Measurements from ENCODE around the gene LRMDA.
"Not testable (repeated sequence)": the region's sequence is repeated elsewhere in the genome, so short reads cannot be mapped to it uniquely, and the experiment has no call there.

The LRMDA gene

DNA sequence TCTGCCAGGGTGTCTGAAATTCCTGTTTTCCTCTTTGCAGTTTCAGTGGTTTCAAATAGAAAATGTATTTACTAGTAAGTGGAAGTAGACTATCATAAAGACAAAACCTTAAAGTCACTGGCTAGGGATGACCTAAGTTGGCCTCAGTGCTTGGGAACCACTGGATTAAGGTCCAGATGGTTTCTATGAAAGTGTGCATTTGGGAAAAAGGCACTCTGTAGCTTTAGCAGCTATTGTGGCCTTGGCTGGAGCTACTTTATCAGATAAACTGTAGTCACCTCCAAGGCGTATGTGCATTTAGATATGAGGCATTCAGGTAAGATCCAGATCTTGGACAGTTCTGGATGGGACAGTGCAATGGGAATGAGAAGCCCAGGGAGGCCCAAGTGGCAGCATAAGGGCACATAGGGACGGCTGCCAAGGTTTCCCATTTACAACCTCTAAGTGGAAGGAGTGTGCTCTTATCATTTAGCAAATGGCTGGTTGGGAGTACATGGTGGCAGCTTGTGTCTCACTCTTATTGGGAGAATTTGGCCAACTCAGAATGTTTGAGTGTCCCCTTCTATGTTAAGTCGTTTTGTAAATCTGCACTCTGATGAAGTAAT, 185.6 kb downstream of the LRMDA start:
- DNase-seq: no peak

DNA sequence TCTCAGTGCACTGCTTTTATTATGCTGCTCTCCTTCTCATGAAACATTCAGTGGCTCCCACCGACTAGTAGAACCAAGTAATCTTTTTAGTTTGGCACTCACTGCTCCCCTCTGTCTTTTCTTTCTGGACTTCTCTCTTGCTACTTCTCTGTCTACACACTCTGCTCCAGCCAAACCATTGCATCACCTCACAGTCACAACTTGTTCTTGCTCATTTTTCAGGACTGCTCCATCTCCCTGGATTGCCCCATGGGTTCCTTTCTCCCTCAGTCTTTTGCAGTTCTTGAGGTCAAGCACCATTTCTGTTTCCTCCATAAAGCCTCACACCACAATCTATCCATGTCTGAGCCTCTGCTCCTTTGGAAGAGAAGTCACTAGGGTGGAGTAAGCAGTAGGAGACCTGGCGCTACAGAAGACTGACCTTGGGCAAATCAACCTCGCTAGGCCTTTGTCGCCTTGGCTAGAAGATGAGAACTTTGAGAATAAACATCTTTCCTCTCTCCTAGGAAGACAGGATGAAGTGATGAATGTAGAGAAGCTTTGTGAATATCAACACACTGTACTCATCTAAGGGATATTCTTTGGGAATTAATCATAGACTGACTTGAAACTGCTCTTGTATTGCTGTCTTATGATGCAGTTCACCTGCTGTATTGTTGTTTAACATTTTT, 186.2 kb downstream of the LRMDA start:
- no peak for DNase-seq

DNA sequence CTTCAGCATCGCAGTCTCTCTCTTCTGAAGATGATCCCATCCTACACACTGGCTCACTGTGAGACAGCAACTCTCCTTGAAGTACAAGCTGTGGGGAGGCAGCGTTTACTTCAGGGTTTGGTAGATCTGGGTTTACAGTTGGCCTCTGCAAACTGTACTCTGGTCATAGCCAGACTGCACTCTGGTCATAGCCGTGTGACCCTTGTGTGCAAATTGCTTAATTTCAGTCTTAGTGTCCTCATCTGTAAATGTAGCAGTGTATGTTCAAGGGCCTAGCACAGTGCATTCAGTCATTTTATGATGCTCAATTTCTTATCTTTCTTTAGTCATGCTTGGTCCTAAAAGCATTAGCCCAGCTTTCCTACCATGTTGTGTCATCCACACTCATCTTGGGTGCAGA, 188.2 kb downstream of the LRMDA start:
- DNase-seq: no peak

DNA sequence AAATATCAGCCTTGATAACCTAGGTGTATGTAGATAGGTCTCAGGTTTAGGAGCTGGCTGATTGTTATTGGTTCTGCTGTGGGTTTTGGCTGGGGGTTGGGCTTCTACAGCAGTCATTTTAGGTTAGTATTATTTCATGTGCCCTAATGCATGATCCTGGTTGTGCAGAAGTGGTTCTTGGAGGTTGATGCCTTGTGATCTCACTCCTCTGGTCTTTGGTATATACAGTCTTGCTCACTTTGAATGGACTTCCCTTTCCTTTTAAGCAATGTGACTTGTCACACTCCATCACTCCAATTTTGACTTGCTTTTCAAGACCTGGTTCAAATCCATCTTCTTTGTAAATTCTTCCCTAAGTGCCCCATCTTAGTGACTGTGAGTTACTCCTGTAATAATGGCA, 188.9 kb downstream of the LRMDA start:
- no peak for DNase-seq

DNA sequence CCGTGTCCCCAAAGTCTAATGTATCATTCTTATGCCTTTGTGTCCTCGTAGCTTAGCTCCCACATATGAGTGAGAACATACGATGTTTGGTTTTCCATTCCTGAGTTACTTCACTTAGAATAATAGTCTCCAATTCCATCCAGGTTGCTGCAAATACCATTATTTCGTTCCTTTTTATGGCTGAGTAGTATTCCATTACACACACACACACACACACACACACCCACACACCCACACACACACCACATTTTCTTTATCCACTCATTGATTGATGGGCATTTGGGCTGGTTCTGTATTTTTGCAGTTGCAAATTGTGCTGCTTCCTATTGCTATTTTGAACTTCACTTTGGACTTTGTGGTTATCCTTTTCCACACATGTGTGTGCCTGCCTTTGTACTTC, 189.6 kb downstream of the LRMDA start:
- DNase-seq: not testable (repeated sequence)

DNA sequence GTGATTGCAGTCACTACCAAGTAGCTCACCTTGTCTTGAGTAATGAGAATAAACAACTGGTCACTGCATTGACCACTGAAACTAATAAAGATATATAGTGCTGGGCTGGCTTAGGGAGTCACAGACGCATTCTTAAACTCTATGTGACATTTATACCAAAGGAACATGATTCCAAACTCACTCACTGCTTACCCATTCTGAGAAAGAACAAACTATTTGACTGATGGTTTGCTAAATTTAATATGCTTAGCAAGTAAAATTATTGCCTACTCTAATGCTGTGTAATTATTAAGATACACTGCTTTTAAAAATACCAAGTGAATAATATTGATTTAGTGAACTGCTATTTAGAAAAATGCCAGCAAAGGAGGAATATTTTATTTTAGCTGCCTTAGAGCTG, 191.1 kb downstream of the LRMDA start:
- no peak for DNase-seq

DNA sequence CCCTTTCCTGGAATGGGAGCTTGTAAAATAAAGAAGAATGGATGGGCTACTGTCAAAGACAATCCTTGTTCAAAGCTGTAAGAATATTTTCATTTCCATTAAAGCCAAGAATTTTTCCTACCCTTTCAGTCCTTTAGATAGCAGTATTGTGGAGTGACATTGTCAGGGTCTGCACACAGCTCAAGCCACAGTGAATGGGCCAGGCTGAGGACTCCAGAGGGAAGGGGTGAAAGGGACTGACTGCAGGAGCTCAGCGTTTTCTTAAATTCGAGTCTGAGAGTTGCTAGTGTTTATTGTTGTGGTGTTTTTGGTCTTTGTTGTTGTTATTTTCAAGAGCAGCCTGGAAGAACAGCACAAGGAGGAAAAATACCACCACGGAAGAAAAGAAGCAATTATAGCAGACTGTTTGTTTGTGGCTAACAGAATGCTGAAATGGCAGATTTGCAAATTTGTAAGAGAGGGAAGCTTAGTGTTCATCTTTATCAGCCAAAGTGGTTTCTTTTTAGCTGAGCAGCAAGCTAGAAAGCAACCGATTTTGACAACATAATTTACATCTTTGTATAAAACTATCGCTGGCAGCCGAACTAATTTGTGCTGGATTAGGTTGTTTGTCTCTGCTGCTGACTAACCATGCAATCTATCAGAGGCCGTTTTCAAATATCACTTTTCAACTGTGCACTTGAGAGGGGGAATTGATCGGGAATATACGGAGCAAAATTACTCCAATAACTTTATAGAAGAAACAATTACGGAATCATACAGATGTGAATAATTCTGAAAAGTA, 192.1 kb downstream of the LRMDA start:
- no peak for DNase-seq

DNA sequence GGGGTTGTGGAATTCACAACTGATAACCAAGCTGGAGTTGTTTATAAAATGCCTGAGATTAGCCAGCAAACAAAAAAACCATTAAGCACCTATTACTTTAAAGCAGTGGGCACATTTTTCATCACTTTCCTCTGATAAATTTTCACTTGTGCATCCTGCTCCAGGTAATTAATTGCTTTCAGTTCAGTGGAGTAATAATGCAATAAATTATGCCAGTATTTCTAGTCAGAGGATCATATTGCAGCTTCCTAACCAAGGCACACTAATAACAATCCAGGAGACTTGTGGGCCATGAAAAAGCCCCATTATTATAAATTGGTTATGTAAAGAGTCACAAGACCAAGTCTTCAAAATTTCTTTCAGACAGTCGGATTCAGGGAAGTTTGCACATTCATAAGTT, 193.2 kb downstream of the LRMDA start:
- no peak for DNase-seq

DNA sequence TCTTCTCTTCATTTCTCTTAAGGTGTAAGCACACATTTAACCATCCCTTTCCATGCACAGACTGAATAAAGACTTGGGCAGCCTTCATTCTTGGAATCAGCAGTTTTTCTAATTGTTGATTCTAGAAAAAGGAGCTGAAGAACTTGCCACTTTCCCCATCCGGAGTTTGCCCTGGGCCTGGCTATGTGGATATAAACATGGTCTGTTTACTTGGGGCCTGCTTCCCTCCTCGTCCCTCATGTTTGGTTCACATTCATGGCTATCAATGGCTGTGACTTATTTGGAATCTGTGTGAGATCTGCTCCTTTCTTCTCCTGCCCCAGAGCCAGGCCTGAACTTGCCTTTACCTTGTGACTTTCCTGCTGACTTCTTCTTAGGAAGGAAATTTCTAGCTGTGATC, 199.3 kb downstream of the LRMDA start:
- DNase-seq: no peak

DNA sequence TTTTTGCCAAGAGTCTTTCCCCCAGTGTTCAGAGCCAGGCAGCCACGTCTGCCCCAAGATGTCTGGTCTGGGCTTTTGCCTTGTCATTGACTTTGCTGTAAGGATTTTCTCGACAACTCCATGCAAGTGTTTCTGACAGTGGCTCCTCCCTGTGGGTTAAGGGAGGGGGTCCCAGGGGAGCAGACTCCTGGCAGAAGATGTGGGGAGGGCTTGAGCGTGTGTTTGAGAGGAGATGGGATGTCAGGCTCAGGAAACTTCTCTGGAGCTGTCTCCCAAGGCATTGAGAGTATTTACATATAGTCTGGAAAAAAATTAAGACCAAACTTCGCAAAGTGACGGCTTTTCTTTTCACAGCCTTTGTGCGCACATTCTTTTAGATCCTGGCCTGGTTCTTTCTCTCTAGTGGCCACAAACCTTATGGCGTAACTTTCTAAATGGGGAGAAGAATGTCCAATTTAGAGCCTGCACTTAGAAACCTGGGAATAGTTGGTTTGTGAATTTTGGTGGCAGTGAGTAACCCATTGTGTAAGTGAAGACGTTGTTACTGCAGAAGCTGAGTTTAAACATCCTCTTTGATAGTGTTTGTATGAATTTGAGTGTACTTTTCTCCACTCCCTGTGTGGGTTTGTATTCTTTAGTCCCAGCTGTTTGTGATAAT, 201.5 kb downstream of the LRMDA start:
- no peak for DNase-seq

DNA sequence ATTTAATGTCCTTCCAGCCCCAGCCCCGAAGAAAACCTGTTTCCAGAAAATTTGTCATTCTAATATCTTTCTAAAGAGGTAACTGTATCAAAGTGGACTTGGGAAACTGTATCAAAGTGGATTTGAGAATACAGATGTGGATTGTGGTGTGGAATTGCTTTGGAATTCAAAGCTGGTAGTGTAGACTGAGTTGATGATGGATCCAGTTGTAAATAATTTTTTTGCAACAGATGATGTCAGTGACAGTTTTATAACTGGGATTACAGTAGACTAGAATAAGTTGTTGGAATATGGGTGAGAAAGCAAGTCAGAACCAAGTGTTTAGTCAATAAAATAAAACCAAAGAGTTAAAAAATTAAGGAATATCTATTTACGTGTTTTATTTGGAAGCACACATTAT, 202.1 kb downstream of the LRMDA start:
- no peak for DNase-seq

DNA sequence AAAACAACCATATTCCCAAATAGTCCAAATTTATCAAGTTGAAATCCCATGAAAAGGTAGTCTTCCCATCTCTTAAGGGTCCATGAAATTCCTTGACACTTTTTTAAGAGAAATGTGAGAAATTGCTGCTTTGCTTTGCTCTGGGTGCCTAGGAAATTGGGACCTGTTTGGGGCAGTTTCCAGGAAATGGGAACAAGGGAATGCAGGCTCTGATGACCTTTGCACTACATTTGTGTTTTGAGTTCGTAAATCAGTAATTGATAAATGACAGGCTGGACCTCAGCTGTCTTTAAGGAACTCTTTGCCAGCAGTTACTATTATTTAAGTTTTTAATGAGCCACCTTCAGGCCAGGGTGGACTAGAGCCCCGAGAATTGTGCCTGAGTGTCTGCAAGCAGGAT, 203.5 kb downstream of the LRMDA start:
- no peak for DNase-seq

DNA sequence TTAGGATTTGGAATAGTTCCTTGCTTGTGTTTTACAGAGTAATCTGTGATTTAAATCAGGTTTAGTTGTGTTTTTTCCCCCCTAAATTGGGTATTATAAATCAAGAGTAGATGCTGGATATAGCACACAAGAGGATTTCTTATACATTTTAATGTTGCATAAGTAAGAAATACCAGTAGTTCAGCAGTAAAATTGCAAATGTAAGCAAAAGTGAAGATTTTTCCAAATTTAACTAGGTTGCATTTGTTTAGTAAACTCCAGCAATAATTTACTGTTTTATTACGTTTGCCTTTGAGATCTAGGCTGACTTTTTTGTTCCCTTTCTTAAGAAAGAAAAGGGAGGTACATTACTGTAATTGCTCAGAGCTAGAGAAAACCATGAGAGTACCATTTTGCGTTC, 207.3 kb downstream of the LRMDA start:
- no peak for DNase-seq

DNA sequence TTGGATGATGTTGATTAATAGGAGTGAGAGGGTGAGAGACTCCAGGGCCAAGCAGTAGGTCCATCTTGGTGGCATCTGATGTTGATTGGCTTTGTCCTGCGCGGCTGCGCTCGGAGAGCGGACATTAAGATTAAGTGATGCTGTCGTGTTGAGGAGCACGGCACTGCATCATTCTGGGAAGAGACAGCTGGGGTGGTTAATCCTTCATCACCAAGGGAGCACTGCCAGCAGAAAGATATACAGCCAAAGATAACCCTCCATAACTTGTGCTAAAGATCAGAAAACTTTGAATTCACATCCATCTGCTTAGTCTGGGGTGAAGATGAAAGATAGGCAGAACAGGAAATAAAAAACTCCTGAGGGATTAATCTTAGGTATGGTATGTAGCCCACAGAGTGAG, 208.3 kb downstream of the LRMDA start:
- DNase-seq: no peak

DNA sequence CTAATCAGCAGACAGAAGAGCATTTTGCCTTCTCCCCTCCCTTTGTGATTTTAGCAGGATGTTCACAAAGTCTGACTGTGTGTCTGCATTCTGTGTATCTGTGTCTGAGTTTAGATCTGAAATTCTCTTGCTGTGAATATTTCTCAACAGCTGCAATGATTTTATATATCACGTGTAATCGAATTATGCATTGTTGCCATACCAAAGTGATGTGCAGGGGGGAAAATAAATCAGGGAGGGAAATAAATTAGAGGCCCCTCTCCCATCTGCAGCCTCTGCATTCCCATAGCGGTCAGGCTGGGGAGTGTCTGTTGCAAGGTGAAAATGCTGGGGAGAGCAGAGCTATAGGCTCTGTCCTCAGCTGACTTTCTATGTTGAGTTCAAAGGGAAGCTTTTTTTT, 209.0 kb downstream of the LRMDA start:
- no peak for DNase-seq

DNA sequence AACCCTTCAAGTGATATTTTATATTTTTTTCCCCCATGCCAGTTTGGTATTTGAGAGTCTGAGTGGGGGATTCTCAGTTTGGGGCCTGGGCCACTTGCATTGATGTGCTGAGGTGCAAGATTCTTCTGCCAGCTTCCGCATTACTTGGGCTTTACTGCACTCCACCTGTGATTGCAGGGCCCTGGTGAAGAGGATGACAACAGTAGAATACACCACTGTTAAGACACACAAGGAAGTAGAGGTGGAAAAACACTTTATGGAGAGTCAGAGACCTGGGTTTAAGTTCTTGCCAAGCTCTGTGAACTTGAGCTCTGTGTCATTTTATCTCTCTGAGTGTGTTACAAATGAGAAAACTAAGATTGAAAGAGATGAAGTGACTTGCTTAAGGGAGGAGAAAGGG, 209.4 kb downstream of the LRMDA start:
- DNase-seq: no peak

DNA sequence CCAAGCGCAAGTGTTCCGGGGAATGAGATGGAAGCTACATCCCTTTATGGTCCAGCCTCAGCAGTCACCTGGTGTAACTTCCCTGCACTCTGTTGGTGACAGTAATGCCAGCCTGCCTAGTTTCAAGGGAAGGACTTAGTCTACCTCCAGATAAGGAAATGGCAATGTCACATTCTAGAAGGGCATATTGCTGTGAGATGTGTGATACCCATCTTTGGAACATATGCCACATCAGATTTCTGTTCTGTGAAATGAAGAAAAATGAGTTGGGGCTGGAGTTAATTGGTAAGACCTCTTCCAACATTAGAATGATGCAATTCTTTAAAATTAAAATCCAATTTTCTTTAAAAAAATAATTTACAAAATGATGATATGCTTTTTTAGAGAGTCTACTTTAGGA, 212.0 kb downstream of the LRMDA start:
- DNase-seq: no peak

DNA sequence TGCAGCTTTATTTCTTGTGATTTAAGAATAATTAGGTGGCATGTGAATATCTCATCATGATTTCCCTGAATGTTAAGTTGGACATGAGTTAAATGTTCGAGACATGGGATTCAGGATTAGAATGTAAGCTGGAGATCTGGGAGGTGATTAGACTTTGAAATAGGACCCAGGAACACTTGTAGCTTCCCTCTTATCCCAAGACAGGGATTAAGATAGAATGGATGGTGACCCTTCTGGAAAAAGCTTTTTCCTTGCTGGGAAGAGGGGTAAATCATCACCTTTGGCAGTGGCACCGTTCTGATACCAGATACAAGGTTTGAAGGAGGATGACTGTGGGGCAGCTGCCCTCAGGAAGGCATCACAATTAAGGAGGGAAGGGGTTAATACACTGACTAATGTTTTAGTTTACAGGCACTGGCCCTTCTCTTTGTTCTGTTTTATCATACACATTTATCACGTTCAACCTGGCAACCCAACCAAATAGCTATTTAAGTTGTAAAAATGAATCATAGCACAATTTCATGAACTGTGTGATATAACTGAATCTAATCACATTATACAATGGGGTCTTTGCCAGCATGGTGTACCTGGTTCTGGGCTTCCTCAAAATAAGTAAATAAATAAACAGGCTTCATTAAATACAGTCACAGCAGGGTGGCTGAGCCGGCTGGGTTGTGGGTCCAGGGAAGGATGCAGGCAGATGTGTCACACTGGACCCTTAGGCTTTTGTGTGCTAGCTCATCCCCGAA, 212.7 kb downstream of the LRMDA start:
- DNase-seq: no peak

DNA sequence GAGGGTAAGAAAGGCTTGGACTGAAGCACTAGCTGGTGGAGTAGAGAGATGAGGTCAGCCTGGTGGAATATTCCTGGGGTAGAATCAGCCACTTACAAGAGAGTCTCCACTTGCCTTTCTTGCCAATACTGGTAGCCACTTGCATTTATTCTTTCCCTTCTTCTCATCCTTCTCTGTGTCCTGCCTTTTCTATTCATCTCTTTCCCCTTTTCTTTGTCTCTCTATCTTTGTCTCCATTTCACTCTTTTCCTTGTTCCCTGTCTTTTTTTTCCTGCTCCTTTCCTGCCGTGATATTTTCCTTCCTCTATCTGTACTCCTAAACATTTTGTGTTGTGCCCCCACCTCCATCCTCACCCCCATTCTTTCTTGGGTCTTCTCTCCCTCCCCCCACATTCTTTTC, 214.3 kb downstream of the LRMDA start:
- no peak for DNase-seq

DNA sequence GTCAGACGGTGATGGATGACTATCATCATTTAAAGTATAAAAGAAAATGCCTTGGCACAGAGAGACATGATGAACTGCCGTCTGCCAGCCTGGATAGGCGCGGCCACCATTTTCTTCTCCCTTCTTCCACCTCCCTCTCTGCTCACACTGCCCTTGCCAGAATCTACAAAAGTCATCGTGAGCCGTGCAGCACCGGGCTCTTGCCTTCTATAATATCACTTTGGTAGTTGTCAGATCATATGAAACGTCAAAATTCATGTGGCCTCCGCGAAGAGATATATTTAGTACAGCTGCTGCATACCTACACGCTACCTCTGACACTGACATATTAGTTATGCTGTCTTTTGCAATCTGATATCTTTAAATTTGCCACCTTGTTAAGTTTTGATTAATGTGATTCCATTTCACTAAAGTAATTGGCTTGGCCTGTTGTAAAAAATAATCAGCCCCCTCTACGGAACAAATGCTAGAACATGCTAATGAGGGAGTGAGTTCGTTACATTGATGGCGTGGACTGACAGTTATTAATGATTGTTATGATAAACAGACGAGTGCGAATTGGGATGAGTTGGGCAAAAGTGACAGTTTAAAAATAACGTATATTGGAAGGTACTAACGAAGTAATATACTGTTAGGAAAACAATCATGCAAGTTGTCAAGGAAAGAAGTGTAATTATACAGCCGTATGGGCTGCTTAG, 214.9 kb downstream of the LRMDA start:
- no peak for DNase-seq

DNA sequence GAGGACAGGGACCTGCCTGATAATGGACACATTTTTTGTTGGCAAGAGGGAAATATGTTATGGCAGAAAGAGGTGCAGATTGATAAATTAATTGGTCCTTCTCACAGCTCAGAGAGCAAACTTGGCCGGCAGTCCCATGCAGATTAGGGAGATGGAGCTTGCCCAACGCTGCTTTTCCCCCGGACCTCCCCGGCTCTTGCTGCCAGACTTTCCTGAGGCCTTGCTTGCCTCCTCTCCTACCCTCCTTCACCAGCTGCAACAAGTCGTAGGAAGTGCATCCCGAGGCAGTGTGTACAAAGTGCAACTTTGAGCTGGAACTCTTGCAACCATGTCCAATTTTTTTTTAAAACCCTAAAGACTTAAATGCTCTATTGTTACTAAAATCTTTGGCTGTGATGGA, 215.5 kb downstream of the LRMDA start:
- DNase-seq: no peak

DNA sequence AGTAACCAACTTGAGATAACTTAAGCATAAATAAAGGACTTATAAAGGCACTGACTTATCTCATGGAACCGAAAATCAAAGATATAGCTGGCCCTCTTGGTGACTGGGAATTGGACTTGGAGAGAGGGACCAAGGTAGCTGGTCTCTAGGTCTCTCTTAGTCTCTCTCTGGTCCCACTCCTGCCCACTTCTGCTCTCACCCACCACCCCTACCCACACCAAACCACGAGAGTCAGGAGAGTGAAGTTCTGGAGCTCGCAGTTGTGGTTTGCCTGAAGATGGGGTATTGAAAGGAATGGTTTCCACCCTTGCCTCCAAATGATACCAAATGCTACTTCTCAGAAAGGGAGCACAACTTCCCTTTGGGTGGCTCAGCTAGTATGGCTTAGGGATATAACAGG, 216.3 kb downstream of the LRMDA start:
- DNase-seq: no peak

DNA sequence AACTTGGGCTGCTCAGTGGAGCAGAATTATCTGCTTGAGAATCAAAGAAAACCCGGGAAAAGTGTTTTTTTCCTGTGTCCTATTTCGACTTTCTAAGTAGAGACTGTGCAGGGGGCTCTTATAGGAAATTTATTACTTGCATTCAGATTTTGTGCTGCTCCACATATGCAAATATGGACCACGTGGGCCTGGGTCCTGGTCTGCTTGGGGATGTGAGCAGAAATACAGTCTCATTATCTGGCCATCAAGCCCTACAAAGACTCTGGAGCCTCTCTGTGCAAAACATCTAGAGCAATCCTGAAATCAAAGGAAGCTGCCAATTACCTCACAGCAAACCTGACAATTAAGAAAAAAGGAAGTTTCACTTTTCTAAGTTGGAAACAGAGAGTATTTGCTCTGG, 216.9 kb downstream of the LRMDA start:
- DNase-seq: no peak

All from NCI-H1048 (cell line).